Keratinocyte (primary cell): ENCODE data around the gene CXCR4.
"Not testable (repeated sequence)": the region's sequence is repeated elsewhere in the genome, so short reads cannot be mapped to it uniquely, and the experiment has no call there.

ENCODE experiments used
- EZH2 ChIP-seq: IDR thresholded peaks from one replicate; pipeline ENCODE4 v1.6.1; 2012; ENCODE audit warnings: inconsistent platforms, mild to moderate bottlenecking, low read length, moderate library complexity
- TF ChIP-seq, protein P1 (sequence below), 3 experiments: IDR thresholded peaks in 1 of 3; conservative IDR thresholded peaks in 1 of 3; optimal IDR thresholded peaks in 1 of 3; 2 replicates in 2 of 3; 3 replicates in 1 of 3; pipeline versions ENCODE3 to v1.5.1; 2011; ENCODE audit warnings: low read length in 3 of 3, mild to moderate bottlenecking in 3 of 3, moderate library complexity in 2 of 3, control low read depth in 1 of 3, inconsistent platforms in 1 of 3; ENCODE audit not compliant: insufficient read depth in 2 of 3; ENCODE audit errors: extremely low read depth in 1 of 3

DNA sequence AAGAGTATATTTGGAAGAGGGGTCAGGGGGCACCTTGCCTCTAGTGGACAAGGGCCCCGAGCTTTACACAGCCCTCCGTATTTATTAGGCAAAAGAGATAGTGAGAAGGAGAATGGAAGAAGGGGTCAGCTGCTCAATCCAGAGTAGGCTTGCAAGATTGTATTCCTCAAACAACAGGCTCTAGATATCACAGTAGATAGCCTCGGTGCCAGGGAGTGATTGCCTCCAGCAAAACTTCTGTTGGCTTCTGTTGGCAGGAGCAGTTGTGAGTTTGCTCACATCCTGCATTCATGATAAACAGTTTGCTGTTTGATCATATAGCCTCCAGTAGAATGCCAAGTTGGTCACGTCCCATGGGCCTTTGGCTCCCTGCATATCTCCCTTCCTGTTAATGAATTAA is 46.1 kb downstream of the CXCR4 start:
- TF ChIP-seq, protein P1, sequence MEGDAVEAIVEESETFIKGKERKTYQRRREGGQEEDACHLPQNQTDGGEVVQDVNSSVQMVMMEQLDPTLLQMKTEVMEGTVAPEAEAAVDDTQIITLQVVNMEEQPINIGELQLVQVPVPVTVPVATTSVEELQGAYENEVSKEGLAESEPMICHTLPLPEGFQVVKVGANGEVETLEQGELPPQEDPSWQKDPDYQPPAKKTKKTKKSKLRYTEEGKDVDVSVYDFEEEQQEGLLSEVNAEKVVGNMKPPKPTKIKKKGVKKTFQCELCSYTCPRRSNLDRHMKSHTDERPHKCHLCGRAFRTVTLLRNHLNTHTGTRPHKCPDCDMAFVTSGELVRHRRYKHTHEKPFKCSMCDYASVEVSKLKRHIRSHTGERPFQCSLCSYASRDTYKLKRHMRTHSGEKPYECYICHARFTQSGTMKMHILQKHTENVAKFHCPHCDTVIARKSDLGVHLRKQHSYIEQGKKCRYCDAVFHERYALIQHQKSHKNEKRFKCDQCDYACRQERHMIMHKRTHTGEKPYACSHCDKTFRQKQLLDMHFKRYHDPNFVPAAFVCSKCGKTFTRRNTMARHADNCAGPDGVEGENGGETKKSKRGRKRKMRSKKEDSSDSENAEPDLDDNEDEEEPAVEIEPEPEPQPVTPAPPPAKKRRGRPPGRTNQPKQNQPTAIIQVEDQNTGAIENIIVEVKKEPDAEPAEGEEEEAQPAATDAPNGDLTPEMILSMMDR (optimal IDR thresholded peaks at IDR 0.05 in 1 of 3, IDR thresholded peaks at IDR 0.05 in 1 of 3, conservative IDR thresholded peaks at IDR 0.05 in 1 of 3; ENCODE audit: extremely low read depth in 1 of 3, insufficient read depth in 2 of 3, low read length in 3 of 3): not testable (repeated sequence)
- not testable (repeated sequence) for TF ChIP-seq EZH2
